HG02678 (cell line): ENCODE measurements around the gene CKAP2L.

Source experiments
- ATAC-seq: cut with Tn5 transposase; IDR thresholded peaks from one replicate; pipeline ENCODE4 v1.9.1; 2021; ENCODE audit warnings: mild to moderate bottlenecking, moderate library complexity; ENCODE audit not compliant: unreplicated experiment

Gene CKAP2L

DNA sequence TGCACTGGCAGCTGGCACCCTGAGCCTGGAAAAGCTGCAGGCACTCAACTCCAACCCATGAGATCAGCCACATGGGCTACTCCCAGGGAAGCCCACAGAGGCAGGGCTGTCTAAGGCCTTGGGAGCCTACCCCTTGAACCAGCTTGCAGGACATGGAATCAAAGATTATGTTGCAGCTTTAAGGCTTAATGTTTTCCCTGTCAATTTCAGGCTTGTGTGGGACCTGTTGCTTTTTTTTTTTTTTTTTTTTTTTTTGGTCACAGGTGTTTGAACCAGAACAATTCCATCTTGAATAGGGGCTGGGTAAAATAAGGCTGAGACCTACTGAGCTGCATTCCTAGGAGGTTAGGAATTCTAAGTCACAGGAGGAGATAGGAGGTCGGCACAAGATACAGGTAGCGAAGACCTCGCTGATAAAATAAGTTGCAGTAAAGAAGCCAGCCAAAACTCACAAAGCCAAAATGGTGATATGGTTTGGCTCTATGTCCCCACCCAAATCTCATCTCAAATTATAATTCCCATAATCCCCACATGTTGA lies 27.4 kb upstream of the CKAP2L start:
- no peak for ATAC-seq

DNA sequence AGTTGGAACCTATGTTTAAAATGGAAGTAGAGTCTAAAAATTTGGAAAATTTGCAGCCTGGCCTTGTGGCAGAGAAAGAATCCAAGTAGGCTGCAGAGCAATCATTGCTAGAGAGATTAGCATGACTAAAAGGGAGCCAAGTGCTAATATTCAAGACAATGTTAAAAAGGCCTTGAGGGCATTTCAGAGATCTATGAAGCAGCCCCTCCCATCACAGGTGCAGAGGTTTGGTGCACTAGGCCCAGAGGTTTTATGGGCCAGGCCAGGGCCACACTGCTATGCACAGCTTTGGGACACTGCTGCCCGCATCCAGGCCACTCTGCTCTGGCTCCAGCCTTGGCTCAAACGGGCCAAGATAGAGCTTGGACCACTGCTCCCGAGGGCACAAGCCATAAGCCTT lies 26.6 kb upstream of the CKAP2L start:
- no peak for ATAC-seq

DNA sequence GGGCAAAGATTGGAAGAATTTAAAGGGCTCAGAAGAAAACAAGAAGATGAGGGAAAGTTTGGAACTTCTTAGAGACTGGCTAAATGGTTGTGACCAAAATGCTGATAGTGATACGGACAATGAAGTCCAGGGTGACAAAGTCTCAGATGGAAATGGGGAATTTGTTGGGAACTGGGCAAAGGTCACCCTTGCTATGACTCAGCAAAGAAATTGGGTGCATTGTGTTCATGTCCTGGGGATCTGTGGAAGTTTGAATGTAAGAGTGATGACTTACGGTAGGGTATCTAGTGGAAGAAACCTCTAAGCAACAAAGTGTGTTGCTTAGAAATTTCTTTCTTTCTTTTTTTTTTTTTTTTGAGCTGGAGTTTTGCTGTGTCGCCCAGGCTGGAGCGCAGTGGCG lies 25.9 kb upstream of the CKAP2L start:
- no peak for ATAC-seq

DNA sequence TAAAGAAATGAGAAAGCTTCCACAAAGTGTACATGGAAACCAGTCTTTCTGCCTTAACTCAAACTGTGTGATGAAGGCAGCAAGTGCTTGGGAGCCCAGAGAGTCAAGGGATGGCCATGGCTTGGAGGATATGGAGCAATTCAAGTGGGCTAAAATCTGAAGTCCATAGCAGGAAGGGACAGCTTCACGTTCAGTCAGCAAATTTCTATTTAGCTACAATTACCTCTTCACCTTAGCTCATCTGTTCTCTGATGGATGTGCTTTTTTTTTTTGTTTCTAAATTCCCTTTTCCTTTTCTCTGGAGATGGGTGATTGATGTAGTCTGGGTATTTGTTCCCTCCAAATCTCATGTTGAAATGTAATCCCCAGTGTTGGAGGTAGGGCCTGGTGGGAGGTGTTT lies 24.8 kb upstream of the CKAP2L start:
- no peak for ATAC-seq

DNA sequence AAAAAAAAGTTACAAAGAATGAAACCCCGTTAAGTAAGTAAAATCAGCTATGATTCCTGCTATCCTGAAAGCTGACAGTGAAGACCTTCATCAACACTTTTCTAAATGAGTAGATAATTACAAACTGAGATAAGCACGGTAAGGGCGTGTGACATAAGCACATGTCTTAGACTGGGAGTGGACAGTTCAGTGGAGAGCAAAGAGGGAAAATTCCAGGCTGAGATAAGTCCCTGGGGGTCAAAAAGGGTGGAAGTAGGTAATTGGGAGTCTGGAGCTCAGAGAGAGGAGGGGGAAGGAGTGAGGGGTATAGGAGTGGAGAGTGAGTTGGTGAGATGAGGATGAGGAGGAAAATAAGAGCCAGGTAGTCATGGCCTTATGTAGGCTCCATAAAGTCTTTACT lies 24.2 kb upstream of the CKAP2L start:
- ATAC-seq = no peak

DNA sequence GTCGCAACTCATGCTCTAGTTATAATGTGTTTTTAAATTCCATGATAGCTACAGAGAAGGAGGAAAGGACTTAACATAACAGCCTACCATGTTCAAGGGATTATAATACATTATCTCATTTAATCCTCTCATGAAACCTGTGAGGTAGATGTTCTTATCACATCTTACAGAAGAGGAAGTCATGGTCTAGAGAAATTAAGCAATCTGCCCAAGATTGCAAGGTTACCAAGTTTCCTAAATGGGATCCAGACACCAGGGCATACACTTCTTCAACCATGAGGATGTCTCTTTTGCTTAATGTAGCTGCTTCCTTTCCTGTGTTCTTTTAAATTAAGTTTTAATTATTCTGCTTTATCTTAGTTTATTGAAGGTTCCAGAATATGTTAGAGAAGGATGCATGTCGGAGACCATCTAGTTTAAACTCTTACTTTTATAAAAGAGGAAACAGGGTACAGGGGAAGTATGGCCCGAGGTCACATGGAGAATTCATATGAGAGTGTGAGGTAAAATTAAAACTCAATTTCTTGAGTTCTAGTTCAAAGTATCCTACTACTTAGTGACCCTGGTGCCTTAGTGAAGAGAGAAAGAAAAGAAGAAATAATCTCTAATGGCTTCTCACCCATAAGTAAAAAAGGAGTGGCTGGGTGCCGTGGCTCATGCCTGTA lies 23.5 kb upstream of the CKAP2L start:
- no peak for ATAC-seq

DNA sequence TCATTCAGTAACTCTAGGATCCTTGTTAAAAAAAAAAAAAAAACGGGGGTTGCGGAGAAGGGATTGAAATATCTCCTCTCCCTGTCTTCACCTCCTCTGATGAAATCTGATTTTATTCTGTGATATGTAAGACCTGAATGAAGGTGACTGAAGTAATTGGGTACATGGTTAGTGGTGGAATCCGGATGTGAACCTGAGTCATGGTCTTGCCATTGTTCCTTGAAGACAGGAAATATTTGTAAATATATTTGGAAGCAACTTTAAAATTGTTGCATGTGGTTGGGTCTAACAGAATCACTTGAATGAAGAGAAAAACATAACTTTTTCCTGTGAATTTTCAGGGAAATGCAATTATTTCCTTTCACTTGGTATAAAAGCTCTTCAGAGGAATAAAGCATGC lies 22.9 kb upstream of the CKAP2L start:
- ATAC-seq = no peak

DNA sequence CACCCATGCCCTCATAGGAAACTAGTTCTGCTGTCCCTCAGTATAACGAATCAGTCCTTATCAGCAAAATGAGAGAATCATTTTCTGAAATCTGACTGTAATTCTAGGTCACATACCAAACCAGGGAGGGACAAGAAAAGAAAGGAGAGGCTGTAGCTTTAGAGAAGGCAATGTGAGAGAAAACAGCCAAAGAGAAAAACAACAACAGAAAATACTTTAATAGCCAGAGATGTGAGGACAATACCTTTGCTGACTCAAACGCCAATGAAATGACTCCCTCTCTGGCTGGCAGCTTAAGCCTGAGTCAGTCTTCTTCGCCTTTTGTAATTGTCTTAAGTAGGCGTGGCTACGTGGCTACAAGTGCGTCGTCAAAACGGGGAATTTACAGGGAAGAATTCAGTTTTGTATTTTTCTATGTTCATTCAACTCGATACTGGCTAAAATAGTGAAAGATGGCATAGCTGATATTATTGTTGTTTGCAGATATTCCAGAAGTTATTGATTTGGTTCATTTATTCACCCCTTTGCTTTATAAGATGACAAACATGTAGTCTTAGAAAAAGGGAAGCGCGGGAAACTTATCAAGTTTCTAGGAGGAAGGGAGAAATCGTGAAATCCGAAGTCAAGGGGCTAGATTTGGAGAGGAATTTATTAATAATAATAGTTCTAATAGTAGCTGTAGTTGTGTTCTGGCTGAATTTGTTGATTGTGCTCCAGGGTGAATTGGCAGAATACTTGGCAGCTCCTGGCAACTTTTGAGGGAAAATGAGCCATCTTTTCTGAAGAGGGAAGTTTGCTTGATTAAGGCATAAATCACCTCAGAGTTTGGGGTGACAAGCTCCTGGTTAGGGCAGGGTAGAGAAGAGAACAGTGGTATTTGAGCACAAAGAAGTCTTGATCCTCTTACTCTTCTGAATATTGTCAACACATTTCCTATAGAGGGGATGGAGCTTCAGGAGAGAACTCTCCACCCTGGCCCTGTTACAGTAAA lies 20.1 kb upstream of the CKAP2L start, which contains the start of gene IL1A:
IL1A (minus strand) TSS at position 295 of the 991 bp plus-strand sequence. CDS start 723 bp downstream, outside the sequence.
- ATAC-seq = peak; percentile 29

DNA sequence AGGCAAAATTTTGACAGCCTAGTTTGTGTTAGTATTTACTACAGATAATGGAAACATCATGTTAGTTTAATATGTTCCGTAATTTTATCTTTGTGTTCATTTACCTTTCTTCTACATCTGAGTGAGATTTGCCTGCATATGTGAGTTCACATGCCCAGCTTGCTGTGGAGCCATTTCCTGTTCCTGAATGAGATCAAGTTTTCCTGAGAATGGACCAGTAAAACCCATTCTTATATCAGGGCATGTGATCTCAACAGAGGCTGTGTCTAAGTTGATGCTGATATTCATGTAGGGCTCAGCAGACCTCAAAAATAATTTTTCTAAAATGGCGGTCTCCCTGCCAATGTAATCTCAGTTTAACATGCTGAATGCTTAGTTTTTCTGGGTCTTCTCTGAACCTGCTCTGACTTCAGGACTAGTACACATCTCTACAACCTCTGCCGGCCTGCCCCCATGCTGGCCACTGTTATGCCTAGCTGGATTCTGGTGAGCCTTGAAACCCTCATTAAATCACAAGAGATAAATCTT lies 18.8 kb upstream of the CKAP2L start:
- ATAC-seq = no peak

DNA sequence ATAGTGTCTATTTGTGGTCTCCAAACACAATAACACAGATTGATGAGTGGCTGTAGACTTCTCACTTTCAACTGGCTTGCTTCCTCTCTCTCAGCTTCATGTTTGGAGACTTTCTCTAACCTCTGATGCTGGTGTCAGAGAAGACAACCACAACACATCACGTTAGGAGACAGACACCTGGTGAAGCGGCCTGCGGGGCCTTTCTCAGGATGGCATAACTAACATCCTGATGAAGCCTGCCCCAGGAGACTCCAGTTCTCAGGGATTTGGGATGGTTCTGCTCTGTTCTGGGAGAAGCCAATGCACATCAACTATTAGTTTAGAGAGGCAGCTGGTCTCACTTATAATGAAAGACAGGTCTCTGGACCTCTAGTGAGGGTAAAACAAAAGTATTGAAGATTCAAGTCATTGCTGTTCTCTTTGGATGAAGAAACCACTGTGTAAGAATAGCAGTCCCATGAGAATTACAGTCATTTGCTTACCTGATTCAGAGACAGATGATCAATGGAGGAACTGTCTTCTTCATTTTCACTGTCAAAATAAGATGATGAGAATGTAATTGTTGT lies 17.9 kb upstream of the CKAP2L start:
- ATAC-seq = peak; percentile 86

DNA sequence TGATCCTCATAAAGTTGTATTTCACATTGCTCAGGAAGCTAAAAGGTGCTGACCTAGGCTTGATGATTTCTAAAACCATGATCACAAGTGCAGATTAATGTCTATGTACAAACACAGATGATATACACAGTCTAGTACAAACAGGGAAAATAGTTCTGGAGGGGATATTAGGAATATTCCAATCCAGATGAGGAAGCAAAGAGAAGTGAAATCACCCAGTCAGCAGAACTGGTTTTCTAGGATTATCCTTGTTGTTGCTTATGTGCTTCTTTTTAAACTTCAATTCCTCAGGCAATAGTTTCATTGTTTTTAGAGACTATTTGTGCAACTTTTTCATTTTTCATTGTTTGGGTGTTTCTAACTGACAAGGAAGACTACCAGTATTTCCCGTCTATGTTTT lies 15.2 kb upstream of the CKAP2L start:
- ATAC-seq = no peak

DNA sequence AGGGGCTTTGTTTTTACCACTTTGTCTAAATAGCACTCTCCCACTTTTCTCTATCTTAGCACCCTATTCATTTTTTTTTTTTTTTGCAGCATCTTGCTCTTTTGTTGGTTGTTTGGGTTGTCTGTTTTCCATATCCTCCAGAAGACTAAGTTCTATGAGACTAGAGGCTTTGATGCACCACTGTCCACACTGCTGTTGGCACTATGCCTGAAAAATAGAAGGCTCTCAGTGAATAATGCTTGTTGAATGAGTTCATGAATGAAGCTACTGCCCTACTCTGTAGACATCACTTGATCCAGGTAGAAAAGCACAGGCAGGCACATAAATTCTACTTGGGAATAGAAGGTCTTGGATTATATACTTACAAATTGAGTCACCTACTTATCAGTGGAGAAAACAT lies 12.6 kb upstream of the CKAP2L start:
- ATAC-seq = no peak

DNA sequence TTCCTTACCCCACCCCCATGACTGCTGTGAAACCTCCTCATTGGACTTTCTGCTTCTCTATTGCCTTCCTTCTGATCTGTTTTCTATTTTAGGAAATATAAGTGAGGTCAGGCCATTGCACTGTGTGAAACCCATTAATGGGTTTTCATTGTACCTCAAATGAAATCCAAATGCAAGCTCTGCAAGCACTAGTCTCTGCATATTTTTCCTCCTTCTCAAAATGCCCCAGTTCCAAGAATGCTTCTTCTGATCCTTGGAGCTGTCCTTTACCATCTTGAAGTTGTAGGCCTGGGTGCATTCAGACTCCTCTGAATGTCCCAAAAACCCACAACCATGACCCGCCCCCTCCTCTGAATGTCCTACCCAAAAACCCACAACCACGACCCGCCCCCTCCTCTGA lies 11.7 kb upstream of the CKAP2L start:
- ATAC-seq = no peak

DNA sequence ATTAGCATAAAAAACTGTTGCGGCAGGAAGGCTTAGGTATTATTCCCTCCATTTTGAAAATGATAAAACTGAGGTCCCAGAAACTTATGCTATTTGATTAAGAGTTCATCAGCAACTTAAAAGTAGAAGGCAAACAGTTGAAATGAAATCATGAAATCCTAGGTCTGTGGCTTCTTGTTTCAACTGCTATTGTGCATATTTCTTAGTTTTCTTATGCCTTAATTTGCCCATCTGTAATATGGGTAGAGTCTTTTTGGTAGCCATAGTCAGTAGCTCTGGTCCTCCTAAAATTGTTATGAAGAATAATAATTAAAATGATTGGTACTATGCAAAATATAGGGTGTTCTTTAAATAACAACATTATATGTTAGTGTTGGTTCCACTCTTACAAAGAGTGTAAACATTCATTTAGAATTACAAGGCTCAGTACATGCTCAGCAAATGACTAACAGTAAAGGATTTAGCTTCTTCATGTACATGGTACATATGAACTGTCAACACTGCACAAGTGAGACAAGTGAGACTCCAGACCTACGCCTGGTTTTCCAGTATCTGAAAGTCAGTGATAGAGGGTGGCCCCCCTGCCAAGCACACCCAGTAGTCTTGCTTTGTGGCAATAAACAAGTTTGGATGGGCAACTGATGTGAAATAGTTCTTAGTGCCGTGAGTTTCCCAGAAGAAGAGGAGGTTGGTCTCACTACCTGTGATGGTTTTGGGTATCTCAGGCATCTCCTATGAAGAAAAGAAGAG lies 10.3 kb upstream of the CKAP2L start:
- ATAC-seq = no peak

DNA sequence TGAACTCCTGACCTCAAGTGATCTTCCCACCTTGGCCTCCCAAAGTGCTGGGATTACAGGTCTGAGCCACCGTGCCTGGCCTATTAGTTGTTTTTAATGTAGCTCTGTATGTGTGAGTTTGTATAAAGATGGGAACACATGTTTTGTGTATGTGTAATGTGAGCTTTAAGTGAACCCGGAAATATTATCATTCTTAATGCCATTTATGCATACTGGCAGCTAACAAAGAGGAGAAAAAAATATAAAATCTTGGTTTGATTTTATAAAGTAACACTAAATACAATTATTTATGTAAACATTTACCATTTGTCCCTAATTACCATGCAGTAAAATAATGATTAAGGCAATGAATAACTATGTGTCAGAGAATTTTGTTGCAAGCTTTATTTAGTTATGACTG lies 9.1 kb upstream of the CKAP2L start:
- ATAC-seq = no peak

DNA sequence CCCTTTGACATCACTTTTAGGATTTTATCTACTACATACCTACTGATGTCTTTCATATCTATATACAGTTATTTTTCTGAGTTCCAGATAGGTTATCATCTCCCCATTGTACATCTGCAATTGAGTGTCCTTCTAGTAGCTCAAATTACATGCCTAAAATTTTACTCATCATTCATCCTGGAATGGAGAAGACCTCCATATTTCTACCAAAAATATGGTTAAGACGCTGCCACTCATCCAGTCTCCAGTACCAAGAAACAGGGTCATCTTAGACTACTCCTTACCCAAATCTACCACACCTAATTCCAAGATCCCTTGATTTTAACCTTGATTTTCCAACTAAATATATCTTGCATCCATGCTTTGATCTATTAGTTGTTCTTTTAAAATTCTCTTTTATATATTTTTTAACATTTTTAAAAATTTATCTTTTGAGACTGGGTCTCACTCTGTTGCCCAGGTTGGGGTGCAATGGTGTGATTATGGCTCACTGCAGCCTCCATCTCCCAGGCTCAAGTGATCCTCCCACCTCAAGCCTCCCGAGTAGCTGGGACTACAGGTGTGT lies 8.6 kb upstream of the CKAP2L start:
- no peak for ATAC-seq

DNA sequence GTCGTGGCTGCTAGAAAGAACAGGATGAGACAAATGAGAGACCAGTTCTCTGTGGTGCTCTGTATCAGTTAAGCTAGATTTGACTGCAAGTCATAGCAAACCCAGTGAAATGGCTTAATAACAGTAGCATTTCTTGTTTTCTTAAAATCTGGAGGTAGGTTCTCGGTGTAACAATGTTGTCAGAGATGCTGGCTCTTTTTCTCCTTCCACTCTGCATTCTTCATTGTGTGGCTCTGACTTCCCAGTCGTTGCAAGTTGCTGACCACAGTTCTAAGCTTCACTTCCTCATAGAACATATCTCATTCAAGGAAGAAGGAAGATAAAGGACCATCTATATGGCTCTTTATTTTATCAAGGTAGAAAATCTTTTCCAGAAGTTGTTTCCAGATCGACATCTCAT lies 7.9 kb upstream of the CKAP2L start:
- ATAC-seq = no peak

DNA sequence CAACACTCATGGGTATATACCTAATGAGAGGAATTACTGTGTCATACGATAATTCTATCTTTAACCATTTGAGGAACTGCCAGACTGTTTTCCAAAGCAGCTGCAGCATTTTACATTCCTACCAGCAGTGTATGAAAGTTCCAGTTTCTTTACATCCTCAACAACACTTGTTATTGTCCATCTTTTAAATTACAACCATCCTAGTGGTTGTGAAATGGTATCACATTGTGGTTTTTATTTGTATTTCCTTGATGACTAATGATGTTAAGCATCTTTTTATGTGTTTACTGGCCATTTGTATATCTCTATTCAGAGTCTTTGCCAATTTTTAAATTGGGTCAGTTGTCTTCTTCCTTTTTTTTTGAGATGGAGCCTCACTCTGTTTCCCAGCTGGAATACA lies 4.0 kb upstream of the CKAP2L start:
- ATAC-seq = no peak

DNA sequence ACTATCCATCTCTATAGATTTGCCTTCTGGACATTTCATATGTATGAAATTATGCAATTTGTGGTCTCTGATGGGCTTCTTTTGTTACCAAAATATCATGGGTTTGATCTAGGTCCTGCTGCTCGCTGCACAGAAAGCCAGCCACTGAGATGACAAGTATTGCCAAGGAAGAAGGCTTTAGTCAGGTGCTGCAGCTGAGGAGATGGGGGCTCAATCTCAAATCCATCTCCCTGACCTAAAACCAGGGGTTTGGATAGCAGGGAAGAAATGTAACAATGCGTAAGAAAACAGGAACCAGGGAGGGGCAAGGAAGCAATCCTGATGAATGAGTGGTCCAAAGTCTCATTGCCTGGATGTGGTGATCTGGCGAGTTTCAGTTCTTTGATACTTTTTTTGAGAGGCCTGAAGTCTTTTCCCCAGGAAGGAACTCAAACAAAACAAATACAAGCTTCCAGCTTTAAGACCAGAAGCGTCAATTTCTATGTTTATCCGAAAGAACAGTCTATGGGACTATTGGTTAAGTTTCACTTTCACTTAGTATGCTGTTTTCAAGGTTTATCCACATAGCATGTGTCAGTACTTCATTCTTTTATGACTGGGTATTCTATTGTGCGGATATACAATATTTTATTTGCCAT lies 3.4 kb upstream of the CKAP2L start:
- ATAC-seq = no peak

DNA sequence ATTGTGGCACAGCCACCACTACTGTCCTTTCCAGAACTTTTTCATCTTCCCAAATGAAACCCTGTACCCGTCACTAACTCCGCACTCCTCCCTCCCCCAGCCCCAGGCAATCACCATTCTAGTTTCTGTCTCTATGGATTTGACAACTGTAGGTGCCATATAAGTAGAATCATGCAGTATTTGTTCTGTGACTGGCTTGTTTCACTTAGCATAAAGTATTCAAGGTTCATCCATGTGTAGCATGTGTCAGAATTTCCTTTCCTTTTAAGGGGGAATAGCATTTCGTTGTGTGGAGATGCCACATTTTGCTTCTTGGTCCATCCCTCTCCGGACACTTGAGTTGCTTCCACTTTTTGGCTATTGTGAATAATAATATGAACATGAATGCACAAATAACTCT lies 842 bp upstream of the CKAP2L start:
- ATAC-seq = no peak
